PC-3 (cell line): Measurements from ENCODE around the gene APOA1. TPM values are rescaled to one million over a fixed set of nuclear protein-coding genes. Genes with fewer than 3 reads are reported as not detected.

ENCODE experiments used
- ATAC-seq: fragments of 200-7000 bp; cut with Tn5 transposase; 2 replicates; pipeline ENCODE4 v1.9.1; 2020; ENCODE audit warnings: mild to moderate bottlenecking, moderate library complexity
- BruUV-seq: library from RNA; stranded (reverse); fragments of 400-500 nt; replicated peaks from 2 replicates; lab custom pipeline; 2021; lab: Mats Ljungman, UMichigan
- CTCF ChIA-PET: fragments of 300-600 bp; sonication (Branson Sonifier 250); formaldehyde crosslinking; loops from one replicate; lab custom pipeline; 2022; ENCODE audit warnings: antibody characterized with exemption; lab: Charles Lee
- POLR2A ChIA-PET: fragments of 300-600 bp; sonication (Branson Sonifier 250); formaldehyde crosslinking; loops from one replicate; lab custom pipeline; 2022; ENCODE audit warnings: antibody characterized with exemption; ENCODE audit not compliant: unreplicated experiment; lab: Charles Lee
- DNase-seq: peaks from one replicate; pipeline ENCODE4 v3.0.0-alpha.2; 2015
- H2AFZ ChIP-seq: fragments of 300-600 bp; sonication (generic); 2 replicates; pipeline ENCODE4 v1.6.0; 2016; ENCODE audit warnings: antibody characterized with exemption, low read length
- H3F3A ChIP-seq: fragments of 300-600 bp; sonication (generic); one replicate; pipeline ENCODE4 v1.6.0; 2017; ENCODE audit warnings: antibody characterized with exemption, low read length, control low read depth, mild to moderate bottlenecking; ENCODE audit not compliant: unreplicated experiment
- H3K27ac ChIP-seq: fragments of 300-600 bp; sonication (generic); 2 replicates; pipeline ENCODE4 v1.5.1; 2016; ENCODE audit warnings: mild to moderate bottlenecking, low read length
- H3K27me3 ChIP-seq: fragments of 300-600 bp; sonication (generic); 2 replicates; pipeline ENCODE4 v1.6.1; 2016; ENCODE audit warnings: low read length, mixed read lengths
- H3K36me3 ChIP-seq: fragments of 300-600 bp; sonication (generic); 2 replicates; pipeline ENCODE4 v1.6.1; 2016; ENCODE audit warnings: low read depth, mixed run types, low read length, mixed read lengths
- H3K4me1 ChIP-seq: fragments of 300-600 bp; sonication (generic); 2 replicates; pipeline ENCODE4 v1.5.1; 2016; ENCODE audit warnings: low read length; ENCODE audit not compliant: insufficient read depth
- H3K4me2 ChIP-seq: fragments of 300-600 bp; sonication (generic); 2 replicates; pipeline ENCODE4 v1.6.0; 2016; ENCODE audit warnings: low read length
- H3K4me3 ChIP-seq: fragments of 300-600 bp; sonication (generic); 2 replicates; pipeline ENCODE4 v1.5.1; 2016; ENCODE audit warnings: mild to moderate bottlenecking, low read length, mixed read lengths
- H3K79me2 ChIP-seq: fragments of 300-600 bp; sonication (generic); 2 replicates; pipeline ENCODE4 v1.6.1; 2017; ENCODE audit warnings: low read length, mixed read lengths
- H3K9ac ChIP-seq: fragments of 300-600 bp; sonication (generic); 2 replicates; pipeline ENCODE4 v1.6.0; 2016; ENCODE audit warnings: mild to moderate bottlenecking, low read length
- H3K9me2 ChIP-seq: fragments of 300-600 bp; sonication (generic); replicated peaks from 2 replicates; pipeline ENCODE4 v1.6.1; 2016; ENCODE audit warnings: mixed run types, low read length, mixed read lengths
- H3K9me3 ChIP-seq: fragments of 300-600 bp; sonication (generic); 2 replicates; pipeline ENCODE4 v1.6.1; 2016; ENCODE audit warnings: low read length, mixed read lengths
- H4K20me1 ChIP-seq: fragments of 300-600 bp; sonication (generic); 2 replicates; pipeline ENCODE4 v1.6.1; 2016; ENCODE audit warnings: low read length, mixed read lengths
- EZH2 ChIP-seq: fragments of 300-600 bp; sonication (generic); IDR thresholded peaks from one replicate; pipeline ENCODE4 v1.6.1; 2017; ENCODE audit warnings: antibody characterized with exemption, mild to moderate bottlenecking, low read length; ENCODE audit not compliant: unreplicated experiment
- EZH2phosphoT487 ChIP-seq: fragments of 300-600 bp; sonication (generic); IDR thresholded peaks from 2 replicates; pipeline ENCODE4 v1.6.1; 2018; ENCODE audit warnings: mild to moderate bottlenecking, antibody characterized with exemption, low read length, borderline replicate concordance
- intact Hi-C: fragments of 100-400 bp; cut with micrococcal nuclease; formaldehyde crosslinking; loops from 2 replicates; pipeline ENCODE4 v1.9.0; 2023
- total RNA-seq: library from RNA; depleted of rRNA; stranded (reverse); fragments of >200 nt; gene quantifications from 2 replicates; pipeline ENCODE4 v1.2.3, GENCODE V29; 2014
- TF ChIP-seq, protein P1 (sequence below): fragments of 300-600 bp; sonication (generic); conservative IDR thresholded peaks from 2 replicates; pipeline ENCODE4 v1.5.1; 2017; ENCODE audit warnings: antibody characterized with exemption, low read depth, mild to moderate bottlenecking, low read length

Gene APOA1
- total RNA-seq, 1 experiment from 2014 or later = 0.33 TPM

DNA sequence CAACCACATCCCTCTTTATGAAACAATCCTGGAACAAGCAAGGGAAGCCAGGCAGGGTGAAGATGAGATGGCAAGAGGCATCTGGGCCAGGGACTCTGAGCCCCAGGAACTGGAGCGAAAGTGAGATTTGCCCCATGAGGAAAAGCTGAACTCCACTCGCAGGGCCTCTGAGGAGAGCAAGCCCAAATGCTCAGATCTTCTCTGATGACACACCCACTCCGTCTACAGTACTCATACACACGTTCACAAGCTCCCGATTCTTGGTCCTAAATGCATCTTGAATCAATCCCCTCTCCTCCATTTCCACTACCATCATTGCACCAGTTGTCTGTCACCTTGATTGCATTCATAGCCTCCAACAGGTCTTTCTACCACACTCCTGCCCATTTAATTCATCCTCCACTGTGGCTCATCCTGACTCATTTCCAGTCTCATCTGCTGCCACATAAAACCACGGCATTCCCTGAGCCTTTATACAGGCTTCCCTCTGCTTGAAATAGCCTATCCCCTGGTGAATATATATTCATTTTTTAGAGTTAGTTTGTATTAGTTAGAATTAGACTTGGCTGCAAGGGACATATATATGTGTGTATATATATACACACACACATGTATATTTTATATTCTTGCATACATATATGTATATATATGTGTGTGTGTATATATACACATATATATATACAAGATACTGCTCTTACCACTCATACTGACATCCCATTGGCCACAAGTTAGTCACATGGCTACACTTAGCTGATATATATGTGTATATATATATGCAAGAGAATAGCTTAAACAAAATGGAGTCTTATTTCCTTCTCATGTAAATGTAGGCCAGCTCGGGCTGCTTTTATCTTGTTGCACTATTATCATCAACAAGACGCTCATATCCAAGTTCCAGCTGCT is 44.3 kb downstream of the APOA1 start:
- Histone ChIP-seq H3F3A (no peaks in the 10 kb centered on the region), H3K36me3 (no peaks in the 10 kb centered on the region), H3K4me3 (no peak overlapping the region), H3K27ac (no peak overlapping the region), H3K4me2 (peak overlapping the region; percentile 27), H3K9me2 (no peaks in the 10 kb centered on the region), H2AFZ (no peak overlapping the region), H3K4me1 (peaks cover 25% of the 10 kb centered on the region), H3K9me3 (no peaks in the 10 kb centered on the region), H3K27me3 (no peaks in the 10 kb centered on the region), H3K79me2 (no peaks in the 10 kb centered on the region), H3K9ac (no peak overlapping the region), H4K20me1 (no peaks in the 10 kb centered on the region)
- TF ChIP-seq EZH2phosphoT487 (no peak), EZH2 (no peak)
- TF ChIP-seq, protein P1, sequence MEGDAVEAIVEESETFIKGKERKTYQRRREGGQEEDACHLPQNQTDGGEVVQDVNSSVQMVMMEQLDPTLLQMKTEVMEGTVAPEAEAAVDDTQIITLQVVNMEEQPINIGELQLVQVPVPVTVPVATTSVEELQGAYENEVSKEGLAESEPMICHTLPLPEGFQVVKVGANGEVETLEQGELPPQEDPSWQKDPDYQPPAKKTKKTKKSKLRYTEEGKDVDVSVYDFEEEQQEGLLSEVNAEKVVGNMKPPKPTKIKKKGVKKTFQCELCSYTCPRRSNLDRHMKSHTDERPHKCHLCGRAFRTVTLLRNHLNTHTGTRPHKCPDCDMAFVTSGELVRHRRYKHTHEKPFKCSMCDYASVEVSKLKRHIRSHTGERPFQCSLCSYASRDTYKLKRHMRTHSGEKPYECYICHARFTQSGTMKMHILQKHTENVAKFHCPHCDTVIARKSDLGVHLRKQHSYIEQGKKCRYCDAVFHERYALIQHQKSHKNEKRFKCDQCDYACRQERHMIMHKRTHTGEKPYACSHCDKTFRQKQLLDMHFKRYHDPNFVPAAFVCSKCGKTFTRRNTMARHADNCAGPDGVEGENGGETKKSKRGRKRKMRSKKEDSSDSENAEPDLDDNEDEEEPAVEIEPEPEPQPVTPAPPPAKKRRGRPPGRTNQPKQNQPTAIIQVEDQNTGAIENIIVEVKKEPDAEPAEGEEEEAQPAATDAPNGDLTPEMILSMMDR = no peak
- ChIA-PET CTCF (interaction anchor here (0.9 kb wide), 1 partner anchor 43 kb away, joined by 4 read pairs; no protein-coding TSS in a partner anchor), POLR2A (no interaction called here)
- no TSS peak for BruUV-seq
- ATAC-seq (peak; percentile 96), DNase-seq (peak; percentile 92)
- intact Hi-C loops = loop anchor here (5.0 kb wide), 2 partner anchors 59 to 314 kb away; no protein-coding TSS in a partner anchor

DNA sequence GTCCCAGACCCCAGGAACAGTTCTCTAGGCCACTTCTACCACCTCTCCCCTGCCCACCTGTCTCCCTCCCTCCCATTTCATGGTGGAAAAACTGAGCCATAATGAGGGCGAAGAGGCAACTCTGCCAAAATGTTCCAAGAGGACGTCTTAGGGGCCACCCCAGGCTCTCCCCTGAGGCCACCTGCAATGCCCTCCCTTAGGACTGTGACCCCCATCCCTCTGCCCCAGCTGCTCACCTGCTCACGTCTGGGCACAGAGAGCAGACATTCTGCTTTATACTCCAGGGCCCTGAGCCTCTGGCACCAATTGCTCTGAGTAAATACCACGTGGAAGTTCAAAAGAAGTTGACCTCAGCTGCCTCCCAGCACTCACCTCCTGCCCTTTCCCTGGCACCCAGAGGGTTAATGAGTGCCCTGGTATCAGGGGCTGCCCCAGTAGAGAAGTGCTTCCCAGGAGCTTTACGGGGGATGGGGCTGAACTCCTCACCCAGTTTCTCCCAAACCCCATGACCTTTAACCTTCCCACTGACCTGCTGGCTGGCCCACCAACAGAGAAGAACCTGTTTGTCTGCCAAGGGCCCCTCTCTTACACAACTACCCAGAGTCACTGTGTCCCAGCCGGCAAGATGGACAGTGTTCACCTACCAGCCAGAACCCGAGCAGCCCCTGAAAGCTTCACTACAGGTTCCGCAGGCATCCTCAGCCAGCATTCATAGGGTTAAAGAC is 45.1 kb downstream of the APOA1 start:
- H2AFZ ChIP-seq = no peak overlapping the region
- peaks cover 5% of the 10 kb centered on the region for H3K79me2 ChIP-seq
- peaks cover 26% of the 10 kb centered on the region for H3K4me1 ChIP-seq
- ChIA-PET CTCF (no interaction called here), POLR2A (no interaction called here)
- H3K9ac ChIP-seq = no peak overlapping the region
- H4K20me1 ChIP-seq = no peaks in the 10 kb centered on the region
- ATAC-seq = no peak
- H3K27me3 ChIP-seq = no peaks in the 10 kb centered on the region
- H3K9me3 ChIP-seq = no peaks in the 10 kb centered on the region
- no peak overlapping the region for H3K27ac ChIP-seq
- H3F3A ChIP-seq = no peaks in the 10 kb centered on the region
- no peak for DNase-seq
- no peaks in the 10 kb centered on the region for H3K9me2 ChIP-seq
- no peaks in the 10 kb centered on the region for H3K36me3 ChIP-seq
- no peak for TF ChIP-seq EZH2phosphoT487
- TF ChIP-seq, protein P1 = no peak
- TF ChIP-seq EZH2 = no peak
- no peak overlapping the region for H3K4me3 ChIP-seq
- intact Hi-C loops = loop anchor here (5.0 kb wide), 2 partner anchors 60 to 315 kb away; no protein-coding TSS in a partner anchor
- BruUV-seq = no TSS peak
- H3K4me2 ChIP-seq = peak overlapping the region; percentile 27
